Left renal pelvis (tissue), 4 donors: ENCODE results near the gene ATM. TPM values are rescaled to one million over a fixed set of nuclear protein-coding genes. Genes with fewer than 3 reads are reported as not detected.
A peak's percentile ranks its signal among the peaks of the same experiment; 100 is the strongest.

Experiments
- DNase-seq, 4 donors: peaks; one replicate each; pipeline ENCODE4 v3.0.0-alpha.2; 2013; ENCODE audit warnings: low read depth in 4 of 4, low spot score in 3 of 4
- polyA plus RNA-seq, 4 donors: library from polyadenylated mRNA; unstranded; fragments of 120-200 nt; gene quantifications; one replicate each; pipeline ENCODE4 v1.2.1, GENCODE V29; 2013; ENCODE audit not compliant: insufficient read length in 4 of 4

Gene ATM, protein sequence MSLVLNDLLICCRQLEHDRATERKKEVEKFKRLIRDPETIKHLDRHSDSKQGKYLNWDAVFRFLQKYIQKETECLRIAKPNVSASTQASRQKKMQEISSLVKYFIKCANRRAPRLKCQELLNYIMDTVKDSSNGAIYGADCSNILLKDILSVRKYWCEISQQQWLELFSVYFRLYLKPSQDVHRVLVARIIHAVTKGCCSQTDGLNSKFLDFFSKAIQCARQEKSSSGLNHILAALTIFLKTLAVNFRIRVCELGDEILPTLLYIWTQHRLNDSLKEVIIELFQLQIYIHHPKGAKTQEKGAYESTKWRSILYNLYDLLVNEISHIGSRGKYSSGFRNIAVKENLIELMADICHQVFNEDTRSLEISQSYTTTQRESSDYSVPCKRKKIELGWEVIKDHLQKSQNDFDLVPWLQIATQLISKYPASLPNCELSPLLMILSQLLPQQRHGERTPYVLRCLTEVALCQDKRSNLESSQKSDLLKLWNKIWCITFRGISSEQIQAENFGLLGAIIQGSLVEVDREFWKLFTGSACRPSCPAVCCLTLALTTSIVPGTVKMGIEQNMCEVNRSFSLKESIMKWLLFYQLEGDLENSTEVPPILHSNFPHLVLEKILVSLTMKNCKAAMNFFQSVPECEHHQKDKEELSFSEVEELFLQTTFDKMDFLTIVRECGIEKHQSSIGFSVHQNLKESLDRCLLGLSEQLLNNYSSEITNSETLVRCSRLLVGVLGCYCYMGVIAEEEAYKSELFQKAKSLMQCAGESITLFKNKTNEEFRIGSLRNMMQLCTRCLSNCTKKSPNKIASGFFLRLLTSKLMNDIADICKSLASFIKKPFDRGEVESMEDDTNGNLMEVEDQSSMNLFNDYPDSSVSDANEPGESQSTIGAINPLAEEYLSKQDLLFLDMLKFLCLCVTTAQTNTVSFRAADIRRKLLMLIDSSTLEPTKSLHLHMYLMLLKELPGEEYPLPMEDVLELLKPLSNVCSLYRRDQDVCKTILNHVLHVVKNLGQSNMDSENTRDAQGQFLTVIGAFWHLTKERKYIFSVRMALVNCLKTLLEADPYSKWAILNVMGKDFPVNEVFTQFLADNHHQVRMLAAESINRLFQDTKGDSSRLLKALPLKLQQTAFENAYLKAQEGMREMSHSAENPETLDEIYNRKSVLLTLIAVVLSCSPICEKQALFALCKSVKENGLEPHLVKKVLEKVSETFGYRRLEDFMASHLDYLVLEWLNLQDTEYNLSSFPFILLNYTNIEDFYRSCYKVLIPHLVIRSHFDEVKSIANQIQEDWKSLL (N-terminal part only)
- 10 to 100 TPM; 58.0 to 93.8 (median 68.1) TPM for polyA plus RNA-seq

DNA sequence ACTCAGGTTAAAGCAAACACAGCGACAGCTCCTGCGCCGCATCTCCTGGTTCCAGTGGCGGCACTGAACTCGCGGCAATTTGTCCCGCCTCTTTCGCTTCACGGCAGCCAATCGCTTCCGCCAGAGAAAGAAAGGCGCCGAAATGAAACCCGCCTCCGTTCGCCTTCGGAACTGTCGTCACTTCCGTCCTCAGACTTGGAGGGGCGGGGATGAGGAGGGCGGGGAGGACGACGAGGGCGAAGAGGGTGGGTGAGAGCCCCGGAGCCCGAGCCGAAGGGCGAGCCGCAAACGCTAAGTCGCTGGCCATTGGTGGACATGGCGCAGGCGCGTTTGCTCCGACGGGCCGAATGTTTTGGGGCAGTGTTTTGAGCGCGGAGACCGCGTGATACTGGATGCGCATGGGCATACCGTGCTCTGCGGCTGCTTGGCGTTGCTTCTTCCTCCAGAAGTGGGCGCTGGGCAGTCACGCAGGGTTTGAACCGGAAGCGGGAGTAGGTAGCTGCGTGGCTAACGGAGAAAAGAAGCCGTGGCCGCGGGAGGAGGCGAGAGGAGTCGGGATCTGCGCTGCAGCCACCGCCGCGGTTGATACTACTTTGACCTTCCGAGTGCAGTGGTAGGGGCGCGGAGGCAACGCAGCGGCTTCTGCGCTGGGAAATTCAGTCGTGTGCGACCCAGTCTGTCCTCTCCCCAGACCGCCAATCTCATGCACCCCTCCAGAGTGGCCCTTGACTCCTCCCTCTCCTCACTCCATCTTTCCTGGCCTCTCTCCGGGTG lies at the start of gene ATM, which contains the start of gene NPAT:
Gene ATM, plus strand, starts transcription at position 494 of the 774 bp plus-strand sequence. CDS start 4,558 bp downstream, outside the sequence.
Gene NPAT, minus strand, starts transcription at position 65 of the 774 bp plus-strand sequence. CDS start 102 bp downstream, outside the sequence.
- DNase-seq = peak; percentile 93 to 97 (median 96)

DNA sequence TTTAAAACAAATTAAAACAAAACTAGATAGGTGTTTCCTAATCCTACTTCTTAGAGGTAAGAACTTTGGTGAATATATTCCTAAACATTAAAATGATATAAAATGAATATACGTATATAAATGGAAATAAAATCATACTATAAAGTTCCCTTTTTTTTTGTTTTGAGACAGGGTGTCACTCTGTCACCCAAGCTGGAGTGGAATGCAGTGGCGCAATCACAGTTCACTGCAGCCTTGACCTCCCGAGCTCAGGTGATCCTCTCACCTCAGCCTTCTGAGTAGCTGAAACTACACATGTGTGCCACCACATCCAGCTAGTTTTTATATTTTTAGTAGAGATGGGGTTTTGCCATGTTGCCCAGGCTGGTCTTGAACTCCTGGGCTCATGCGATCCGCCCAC lies 45.3 kb upstream of the ATM start:
- DNase-seq = no peak

DNA sequence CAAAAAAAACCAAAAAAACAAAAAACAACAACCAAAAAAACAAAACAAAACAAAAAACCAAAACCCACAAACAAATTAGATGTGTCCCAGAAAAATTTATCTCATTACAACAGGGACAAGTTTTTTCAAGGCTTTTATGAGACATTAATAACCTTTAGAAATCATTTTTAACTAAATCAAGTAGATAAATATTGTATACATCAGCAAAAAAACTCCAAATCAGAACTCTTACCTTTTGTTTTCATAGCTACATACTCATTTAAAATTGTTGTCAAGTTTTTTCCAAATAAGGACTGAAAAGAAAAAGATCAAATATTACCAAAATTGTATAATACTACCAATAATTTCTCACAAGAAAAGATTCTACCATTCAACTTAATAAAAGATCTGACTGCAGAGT lies 29.1 kb upstream of the ATM start:
- no peak for DNase-seq

DNA sequence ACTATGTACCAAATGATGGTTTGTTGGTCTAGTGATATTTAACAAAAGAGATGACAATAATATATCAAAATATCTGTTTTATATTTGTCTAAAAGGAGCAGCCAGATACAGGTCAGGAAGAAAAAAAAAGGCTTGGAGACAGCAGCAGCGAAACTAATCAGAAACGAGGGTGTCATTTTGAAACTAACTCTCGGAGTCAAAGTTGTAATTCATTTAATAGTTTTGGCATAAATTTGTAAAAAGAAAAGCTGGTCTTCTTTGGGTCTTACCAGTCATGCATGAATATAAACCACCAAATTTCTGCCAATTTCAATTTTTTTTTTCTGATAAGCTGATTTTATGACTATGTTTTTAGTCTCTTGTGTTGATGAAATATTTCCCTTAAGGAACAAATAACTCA lies 26.0 kb upstream of the ATM start:
- no peak for DNase-seq

DNA sequence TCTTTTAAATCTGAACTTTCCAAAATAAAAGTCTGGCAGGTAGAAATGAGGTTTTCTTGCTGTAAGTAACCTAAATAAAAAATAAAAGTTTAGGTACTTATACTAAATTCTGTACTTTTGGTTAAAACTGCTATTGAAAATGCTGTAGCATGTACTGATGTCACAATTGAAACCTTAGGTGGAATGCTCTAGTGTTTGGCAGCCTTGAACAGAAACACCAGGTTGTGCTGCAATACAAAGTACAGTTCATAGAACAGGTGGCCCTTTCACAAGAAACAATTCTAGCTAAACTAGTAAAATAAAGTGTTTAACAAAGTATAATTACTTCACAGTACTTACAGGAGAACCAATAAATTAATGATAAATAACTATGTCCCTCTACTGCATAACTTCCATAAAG lies 25.5 kb upstream of the ATM start:
- no peak for DNase-seq

DNA sequence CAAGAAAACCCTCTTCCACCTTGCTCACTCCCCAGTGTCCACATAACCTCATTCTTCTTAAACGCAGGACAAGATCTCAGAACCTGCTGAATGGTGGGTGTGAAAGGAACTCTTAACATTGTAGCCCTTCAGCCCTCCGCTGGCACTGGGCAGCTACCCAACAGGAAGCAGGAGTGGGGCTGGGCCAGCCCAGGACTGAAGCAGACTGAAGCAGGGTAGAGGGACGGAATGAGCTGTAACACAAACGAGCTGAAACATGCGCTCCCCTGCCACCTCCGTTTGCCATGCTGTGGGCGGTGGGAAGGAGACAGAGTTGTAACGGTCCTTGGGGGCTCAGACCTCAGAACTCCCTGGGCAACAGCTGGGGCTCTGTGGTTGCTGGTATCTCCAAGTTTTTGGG lies 24.0 kb upstream of the ATM start:
- no peak for DNase-seq

DNA sequence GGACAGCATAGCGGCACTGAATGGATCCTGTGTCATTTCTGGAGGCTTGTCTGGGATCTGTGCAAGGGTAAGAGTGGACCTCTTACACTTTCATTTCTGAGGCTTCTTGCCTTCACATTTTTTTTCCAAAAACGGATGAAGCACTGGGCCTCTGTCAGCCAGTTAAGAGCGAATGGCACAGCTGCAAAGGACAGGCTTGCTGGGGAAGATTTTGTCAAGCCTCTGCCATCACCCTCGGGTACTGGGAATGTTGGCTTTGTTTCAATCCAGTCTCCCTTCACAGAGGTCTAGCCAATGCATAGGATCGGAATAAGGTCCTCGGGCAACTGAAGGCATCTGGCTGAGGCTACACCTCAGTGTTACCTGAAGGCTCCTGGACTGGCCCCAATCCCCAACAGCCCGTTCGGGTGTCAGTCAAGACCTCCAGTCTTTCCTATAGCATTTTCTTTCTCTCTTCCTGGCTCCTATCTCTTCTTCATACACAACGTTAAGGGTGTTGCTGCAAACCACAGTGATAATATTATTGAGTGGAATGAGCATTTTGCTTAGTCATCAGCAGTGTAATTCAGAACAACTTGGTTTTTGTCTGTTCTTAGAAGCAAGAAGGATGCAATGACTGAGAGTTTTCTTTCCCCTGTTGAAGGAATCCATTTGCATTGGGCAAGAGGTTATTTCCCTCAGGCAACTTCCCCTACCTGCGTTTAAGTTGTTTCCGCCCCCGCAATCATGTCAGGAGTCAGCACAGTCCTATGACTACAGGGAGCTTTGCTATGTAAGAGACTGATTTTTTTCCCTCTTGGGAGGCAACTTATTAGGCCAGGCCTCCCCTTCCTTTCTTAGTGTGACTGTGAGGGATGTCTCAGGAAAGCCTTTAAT lies 23.2 kb upstream of the ATM start:
- no peak for DNase-seq

DNA sequence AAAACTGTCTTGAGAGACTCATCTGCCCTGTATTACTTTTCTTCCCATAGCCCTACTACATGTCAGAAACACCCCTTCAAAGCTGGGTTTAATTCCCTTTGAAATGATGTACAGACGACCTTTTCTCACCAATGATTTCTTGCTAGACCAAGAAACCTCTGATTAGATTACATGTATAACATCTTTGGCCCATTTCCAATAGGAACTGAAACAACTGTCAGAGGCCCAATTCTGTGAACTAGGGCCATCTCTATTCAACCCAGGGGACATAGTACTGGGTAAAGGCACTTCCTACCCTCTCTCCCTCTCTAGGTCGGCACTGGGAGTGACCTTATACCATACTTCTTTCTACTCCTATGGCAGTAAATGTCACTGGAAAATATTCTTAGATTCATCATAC lies 19.8 kb upstream of the ATM start:
- no peak for DNase-seq

DNA sequence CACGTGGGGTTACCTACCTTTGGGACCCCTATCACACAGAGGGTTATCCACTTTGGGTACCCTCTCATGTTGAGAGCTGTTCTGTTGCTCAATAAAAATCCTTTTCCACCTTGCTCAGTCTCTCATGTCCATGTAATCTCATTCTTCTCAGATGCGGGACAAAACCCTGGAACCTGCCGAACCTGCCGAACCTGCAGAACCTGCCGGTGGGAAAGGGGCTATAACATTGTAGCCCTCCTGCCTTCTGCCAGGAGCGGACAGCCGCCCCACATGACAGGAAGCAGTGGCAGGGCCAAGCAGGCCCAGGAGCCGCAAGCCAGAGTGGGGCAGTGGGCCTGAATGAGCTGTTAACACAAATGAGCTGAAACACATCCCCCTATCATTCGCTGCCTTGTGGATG lies 18.5 kb upstream of the ATM start:
- DNase-seq = no peak

DNA sequence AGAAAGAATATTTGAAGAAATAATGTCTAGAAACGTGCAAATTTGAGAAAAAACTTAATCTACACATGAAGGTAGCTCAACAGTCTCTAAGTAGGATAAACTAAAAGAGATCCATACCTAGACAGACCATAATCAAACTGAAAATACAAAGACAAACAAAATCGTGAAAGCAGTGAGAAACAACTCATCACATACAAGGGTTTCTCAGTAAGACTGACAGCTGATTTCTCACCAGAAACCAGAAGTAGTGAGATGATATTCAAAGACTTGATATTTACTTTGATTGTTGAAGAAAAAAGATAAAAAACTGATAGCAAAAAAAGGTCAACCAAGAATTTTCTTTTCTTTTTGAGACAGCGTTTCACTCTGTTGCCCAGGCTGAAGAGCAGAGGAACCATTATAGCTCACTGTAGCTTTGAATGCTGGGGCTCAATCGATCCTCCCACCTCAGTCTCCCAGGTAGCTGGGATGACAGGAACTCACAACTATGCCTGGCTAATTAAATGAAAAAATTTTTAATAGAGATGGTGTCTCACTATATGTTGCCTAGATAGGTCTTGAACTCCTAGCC lies 17.9 kb upstream of the ATM start:
- DNase-seq = no peak

DNA sequence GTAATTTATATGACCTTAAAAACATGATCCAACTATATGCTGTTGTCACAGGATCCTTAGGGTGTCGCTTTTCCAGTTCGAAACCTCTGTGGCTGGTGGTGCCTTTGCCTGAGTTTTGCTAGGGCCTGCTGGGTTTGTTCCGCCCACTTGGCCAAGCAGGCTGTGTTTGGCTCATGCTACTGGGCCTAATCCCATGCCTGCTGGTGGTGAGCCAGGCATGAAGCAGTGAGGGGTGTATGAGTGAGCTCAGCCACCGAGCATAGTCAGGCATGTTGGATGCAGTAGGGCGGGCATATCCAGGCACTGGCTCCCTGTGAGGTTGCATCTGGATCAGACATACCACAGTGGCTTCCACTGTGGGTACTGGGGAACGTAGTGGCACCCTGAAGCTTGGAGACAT lies 16.7 kb upstream of the ATM start:
- DNase-seq = no peak

DNA sequence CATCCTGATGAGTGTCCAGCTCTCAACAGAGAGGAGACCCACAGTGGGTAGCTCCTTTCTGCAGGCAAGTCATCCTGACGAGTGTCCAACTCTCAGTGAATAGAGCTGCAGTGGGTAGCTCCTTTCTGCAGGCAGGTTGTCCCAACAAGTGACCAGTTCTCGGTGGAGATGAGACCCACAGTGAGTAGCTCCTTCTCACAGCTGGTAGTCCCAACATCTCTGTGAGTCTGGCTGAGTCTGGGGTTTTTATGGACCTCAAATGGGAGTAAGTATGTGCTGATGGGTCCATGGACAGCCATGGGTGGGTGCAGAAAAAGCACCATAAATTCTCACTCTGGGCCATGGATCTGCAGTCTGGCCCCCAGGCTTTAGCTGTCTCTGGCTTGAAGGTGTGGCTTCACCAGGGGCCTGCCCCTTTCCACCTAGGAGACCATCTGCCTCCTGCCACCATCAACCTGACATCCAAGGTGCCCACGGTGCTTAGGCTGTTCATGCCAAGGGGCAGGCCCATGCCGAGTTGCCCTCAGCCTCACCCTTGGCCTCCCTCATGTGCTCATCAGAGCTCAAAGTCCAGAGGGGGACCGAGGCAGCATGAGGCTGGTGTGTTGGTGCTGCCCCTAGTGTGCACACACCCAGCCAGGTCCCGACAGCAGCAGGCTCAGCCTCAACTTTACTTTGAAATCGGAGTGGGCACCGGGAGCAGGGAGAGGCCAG lies 15.7 kb upstream of the ATM start:
- no peak for DNase-seq

DNA sequence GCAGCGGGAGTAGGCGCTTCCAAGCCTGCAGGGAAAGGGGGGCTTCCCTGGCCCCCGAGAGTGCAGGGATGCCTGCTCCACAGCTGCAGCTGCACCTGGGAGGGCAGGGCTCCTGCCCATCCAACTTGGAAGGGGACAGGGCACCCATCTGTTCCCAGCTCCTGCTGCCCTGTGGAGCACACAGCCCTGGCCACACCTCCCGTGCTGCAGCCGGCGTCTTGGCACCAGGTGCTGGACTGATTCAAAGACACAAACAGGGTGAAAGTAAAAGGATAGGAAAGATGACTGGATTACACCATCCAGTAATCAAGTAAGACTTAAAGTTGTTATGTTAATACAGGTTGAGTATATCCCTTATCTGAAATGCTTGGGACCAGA lies 15.2 kb upstream of the ATM start:
- DNase-seq = no peak

DNA sequence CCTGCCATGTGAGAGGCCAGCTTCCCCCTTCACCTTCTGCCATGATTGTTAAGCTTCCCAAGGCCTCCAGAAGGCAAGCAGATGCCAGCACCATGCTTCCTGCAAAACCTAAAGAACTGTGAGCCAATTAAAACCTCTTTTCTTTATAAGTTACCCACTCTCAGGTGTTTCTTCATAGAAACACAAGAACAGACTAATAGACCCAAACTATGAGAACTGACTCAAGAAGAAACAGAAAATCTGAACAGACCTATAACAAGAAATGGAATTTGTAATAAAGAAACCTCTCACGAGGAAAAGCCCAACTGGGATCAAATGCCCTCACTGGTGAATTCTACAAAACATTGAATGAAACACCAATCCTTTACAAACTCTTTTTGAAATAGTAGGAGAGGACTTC lies 12.4 kb upstream of the ATM start:
- DNase-seq = no peak

DNA sequence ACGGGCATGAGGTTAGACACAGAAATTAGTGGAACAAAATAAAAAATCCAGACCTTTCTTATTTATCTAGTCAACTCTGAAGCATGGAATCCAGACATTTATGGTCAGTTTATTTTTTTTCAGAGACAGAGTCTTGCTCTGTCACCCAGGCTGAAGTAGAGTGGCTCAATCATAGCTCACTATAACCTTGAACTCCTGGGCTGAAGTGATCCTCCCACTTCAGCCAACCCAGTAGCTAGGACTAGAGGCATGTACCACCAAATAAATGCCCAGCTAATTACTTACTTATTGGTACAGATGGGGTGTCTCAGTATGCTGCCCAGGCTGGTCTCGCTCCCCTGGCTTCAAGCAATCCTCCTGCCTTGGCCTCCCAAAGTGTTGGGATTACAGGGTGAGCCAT lies 9.1 kb upstream of the ATM start:
- DNase-seq = no peak

DNA sequence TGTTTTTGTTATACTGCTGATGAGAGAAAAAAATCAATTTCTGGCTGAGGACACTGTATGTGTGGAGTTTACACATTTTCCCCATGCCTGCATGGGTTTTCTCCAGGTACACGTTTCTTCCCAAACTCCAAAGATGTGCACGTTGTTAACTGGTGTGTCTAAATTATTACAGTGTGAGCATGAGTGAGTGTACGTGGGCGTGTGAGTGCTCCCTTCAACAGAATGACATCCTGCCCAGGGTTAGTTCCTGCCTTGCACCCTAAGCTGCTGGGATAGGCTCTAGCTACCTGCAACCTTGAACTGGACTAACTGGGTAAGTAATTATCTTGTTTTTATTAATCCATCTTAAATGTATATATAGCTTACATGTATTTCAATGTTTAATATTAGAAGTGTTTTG lies 5.9 kb upstream of the ATM start:
- DNase-seq = no peak

DNA sequence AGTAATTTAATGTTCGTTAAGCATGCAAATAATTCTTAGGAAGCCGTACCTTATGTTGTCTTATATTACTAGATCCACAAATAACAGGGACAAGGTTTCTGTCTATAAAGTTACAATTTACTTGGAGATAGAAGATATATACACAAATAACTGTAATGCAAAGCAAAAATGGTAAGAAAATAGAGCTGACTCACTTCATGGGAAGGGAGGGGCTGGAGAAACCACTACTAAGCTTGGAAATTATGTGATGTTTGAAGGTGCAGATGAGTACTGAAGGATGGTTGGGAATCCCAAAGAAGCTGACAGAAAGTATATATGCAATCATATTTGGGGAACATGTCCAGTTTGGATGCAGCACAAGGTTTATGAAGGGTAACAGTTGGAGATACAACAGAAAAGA lies 4.4 kb upstream of the ATM start:
- no peak for DNase-seq
